WTC11 (cell line): ENCODE results near the gene MAGI2. TPM values are rescaled to one million over a fixed set of nuclear protein-coding genes. Genes with fewer than 3 reads are reported as not detected.

ENCODE experiments used
- ATAC-seq: fragments of 200-7000 bp; cut with Tn5 transposase; 2 replicates; pipeline ENCODE4 v1.10.0; 2021; ENCODE audit warnings: mild to moderate bottlenecking, moderate library complexity
- CTCF ChIA-PET: fragments of 300-600 bp; sonication (Branson Sonifier 250); formaldehyde crosslinking; loops from one replicate; lab custom pipeline; 2021; ENCODE audit warnings: antibody characterized with exemption; lab: Charles Lee
- POLR2A ChIA-PET: fragments of 350-600 bp; sonication (Branson Sonifier 250); formaldehyde crosslinking; loops from one replicate; lab custom pipeline; 2021; ENCODE audit warnings: antibody characterized with exemption; lab: Charles Lee
- DNase-seq: peaks from one replicate; pipeline ENCODE4 v3.0.0; 2021; ENCODE audit warnings: low spot score
- H3K27ac Mint-ChIP-seq: 2 replicates; pipeline ENCODE4 v1.8.0; 2021; ENCODE audit warnings: mixed read lengths
- H3K27me3 Mint-ChIP-seq: 2 replicates; pipeline ENCODE4 v1.8.0; 2021; ENCODE audit warnings: low read depth, mild to moderate bottlenecking, moderate library complexity, mixed read lengths
- H3K36me3 Mint-ChIP-seq: 2 replicates; pipeline ENCODE4 v1.8.0; 2021; ENCODE audit warnings: mixed read lengths
- H3K4me1 Mint-ChIP-seq: 2 replicates; pipeline ENCODE4 v1.8.0; 2022; ENCODE audit warnings: mixed read lengths
- H3K4me3 Mint-ChIP-seq: 2 replicates; pipeline ENCODE4 v1.8.0; 2021; ENCODE audit warnings: mild to moderate bottlenecking, moderate library complexity, mixed read lengths
- H3K9me3 Mint-ChIP-seq: 2 replicates; pipeline ENCODE4 v1.8.0; 2021; ENCODE audit warnings: mixed read lengths
- ATF3 ChIP-seq: sonication (generic); formaldehyde crosslinking; conservative IDR thresholded peaks from 2 replicates; pipeline ENCODE4 v1.8.1; 2022; ENCODE audit warnings: mild to moderate bottlenecking, missing genetic modification reagents
- CDX4 ChIP-seq: fragments of 250-450 bp; sonication (Bioruptor Pico); IDR thresholded peaks from 2 replicates; pipeline ENCODE4 v1.9.0; 2021; ENCODE audit warnings: moderate library complexity, mild to moderate bottlenecking, inconsistent platforms, borderline replicate concordance
- CTCF ChIP-seq: fragments of 200-600 bp; IDR thresholded peaks from 2 replicates; pipeline ENCODE4 v1.8.0; 2022; ENCODE audit warnings: antibody characterized with exemption
- ELF4 ChIP-seq: sonication (generic); formaldehyde crosslinking; IDR thresholded peaks from 2 replicates; pipeline ENCODE4 v1.8.1; 2022; ENCODE audit warnings: low read depth, mild to moderate bottlenecking, moderate library complexity, missing genetic modification reagents
- GRHL2 ChIP-seq: fragments of 250-450 bp; sonication (Bioruptor Pico); IDR thresholded peaks from 2 replicates; pipeline ENCODE4 v1.8.0; 2022; ENCODE audit warnings: mild to moderate bottlenecking, moderate library complexity; ENCODE audit not compliant: insufficient replicate concordance, severe bottlenecking
- JUN ChIP-seq: sonication (generic); formaldehyde crosslinking; IDR thresholded peaks from 2 replicates; pipeline ENCODE4 v1.8.0; 2023; ENCODE audit warnings: mild to moderate bottlenecking, missing genetic modification reagents
- RELA ChIP-seq: sonication (generic); formaldehyde crosslinking; IDR thresholded peaks from 2 replicates; pipeline ENCODE4 v1.8.1; 2022; ENCODE audit warnings: missing genetic modification reagents, mild to moderate bottlenecking, borderline replicate concordance
- RORB ChIP-seq: fragments of 250-450 bp; sonication (Bioruptor Pico); IDR thresholded peaks from 2 replicates; pipeline ENCODE4 v1.9.0; 2021; ENCODE audit warnings: mild to moderate bottlenecking
- SMAD3 ChIP-seq: sonication (generic); formaldehyde crosslinking; IDR thresholded peaks from 2 replicates; pipeline ENCODE4 v1.8.0; 2022; ENCODE audit warnings: missing genetic modification reagents, mild to moderate bottlenecking, borderline replicate concordance
- SMAD4 ChIP-seq: sonication (generic); formaldehyde crosslinking; IDR thresholded peaks from 2 replicates; pipeline ENCODE4 v1.8.0; 2022; ENCODE audit warnings: mild to moderate bottlenecking, missing genetic modification reagents
- STAT6 ChIP-seq: sonication (generic); formaldehyde crosslinking; conservative IDR thresholded peaks from 2 replicates; pipeline ENCODE4 v1.8.1; 2023; ENCODE audit warnings: mild to moderate bottlenecking, low read depth, missing genetic modification reagents, moderate library complexity
- total RNA-seq: library from RNA; stranded (reverse); gene quantifications from 3 replicates; pipeline ENCODE4 v1.2.3, GENCODE V29; 2021

Gene MAGI2
- total RNA-seq, 1 experiment from 2014 or later: 26.6 TPM

- TF ChIP-seq CDX4 (CRISPR knock-in tag): no peak
- no peak for TF ChIP-seq SMAD3
- TF ChIP-seq JUN (CRISPR knock-in tag): no peak
Observed at GRCh38 chr7:78022165-78022564, 1431.3 kb downstream of the MAGI2 start (continued).

GRCh38 chr7:78020874-78021249 lies 1432.6 kb downstream of the MAGI2 start:
- DNase-seq: no peak
- ChIA-PET CTCF (interaction anchor here (0.5 to 4.6 kb wide), 36 partner anchors 10 to 1226 kb away, joined by 3 to 111 read pairs (median 4); no protein-coding TSS in a partner anchor), POLR2A (interaction anchor here (0.8 kb wide), 1 partner anchor 857 kb away, joined by 3 read pairs; no protein-coding TSS in a partner anchor)
- Mint-ChIP-seq H3K4me3 (peak overlapping the region; percentile 66; the same call in 1 of the 2 replicates), H3K4me1 (peaks cover 32% of the 10 kb centered on the region), H3K9me3 (no peaks in the 10 kb centered on the region), H3K27ac (no peak overlapping the region), H3K27me3 (peaks cover 15% of the 10 kb centered on the region), H3K36me3 (no peaks in the 10 kb centered on the region)
- no peak for ATAC-seq
- TF ChIP-seq CTCF (peak; percentile 11; the same call in 1 of the 2 replicates), STAT6 (CRISPR knock-in tag) (no peak), RELA (CRISPR knock-in tag) (no peak), RORB (no peak), GRHL2 (no peak), SMAD4 (no peak)

- Mint-ChIP-seq H3K36me3 (no peaks in the 10 kb centered on the region), H3K4me3 (peak overlapping the region; percentile 66), H3K4me1 (peaks cover 33% of the 10 kb centered on the region), H3K9me3 (no peaks in the 10 kb centered on the region), H3K27me3 (peaks cover 15% of the 10 kb centered on the region), H3K27ac (no peak overlapping the region)
- peak; percentile 55 for ATAC-seq
- POLR2A ChIA-PET: interaction anchor here (0.5 to 0.8 kb wide), 2 partner anchors 188 to 857 kb away, joined by 3 to 5 read pairs; no protein-coding TSS in a partner anchor
- DNase-seq: peak; percentile 31
- CTCF ChIA-PET: interaction anchor here (0.6 to 4.6 kb wide), 43 partner anchors 8 to 1226 kb away, joined by 3 to 111 read pairs (median 4); no protein-coding TSS in a partner anchor
- TF ChIP-seq CTCF (peak; percentile 33; the same call in 1 of the 2 replicates), ATF3 (no peak), ELF4 (CRISPR knock-in tag) (no peak)
Observed at GRCh38 chr7:78020136-78020873, 1433.2 kb downstream of the MAGI2 start.
